ENCODE data around the gene SCN5A. TPM values are rescaled to one million over a fixed set of nuclear protein-coding genes. Genes with fewer than 3 reads are reported as not detected.

Gene SCN5A
- total and polyA plus RNA-seq, 2 of the 8 experiments (the other 6 are each of a cell fraction or from before 2014, with no cell fraction given), result 4.8 to 11.4 TPM

- TF ChIP-seq JUND (IDR thresholded peaks at IDR 0.05; ENCODE audit: low read length) (0 out of 2 replicates have a peak, but pooled peaks have one; percentile 19), CREB1 (IDR thresholded peaks at IDR 0.05) (no peak), NRF1 (IDR thresholded peaks at IDR 0.05; ENCODE audit: low read depth, low read length) (no peak), NANOG (IDR thresholded peaks at IDR 0.05; ENCODE audit: insufficient read depth, low read depth, low read length, poor library complexity, severe bottlenecking) (no peak), FOSL1 (IDR thresholded peaks at IDR 0.05; ENCODE audit: insufficient read depth, low read depth, low read length) (no peak), HDAC2 (IDR thresholded peaks at IDR 0.05; ENCODE audit: borderline replicate concordance in 1 of 2, low read depth in 2 of 2, low read length in 2 of 2) (no peak), SP1 (IDR thresholded peaks at IDR 0.05; ENCODE audit: low read depth, low read length) (0 out of 2 replicates have a peak, but pooled peaks have one; percentile 55), MAFK (IDR thresholded peaks at IDR 0.05; ENCODE audit: low read depth, low read length) (no peak; the same call in 1 of the 2 replicates), SRF (IDR thresholded peaks at IDR 0.05; ENCODE audit: low read depth, low read length) (no peak), RBBP5 (IDR thresholded peaks at IDR 0.05; ENCODE audit: borderline replicate concordance, low read depth, low read length) (no peak), TBP (IDR thresholded peaks at IDR 0.05; ENCODE audit: low read depth, low read length) (no peak), KDM4A (IDR thresholded peaks at IDR 0.05; ENCODE audit: low read depth, low read length, severe bottlenecking) (no peak), CBX8 (IDR thresholded peaks at IDR 0.05; ENCODE audit: borderline replicate concordance, low read depth, low read length) (no peak), KDM1A (IDR thresholded peaks at IDR 0.05; ENCODE audit: borderline replicate concordance, low read length) (no peak), RNF2 (IDR thresholded peaks at IDR 0.05; ENCODE audit: borderline replicate concordance, low read depth, low read length, missing control alignments, poor library complexity, severe bottlenecking) (no peak), SIN3A (conservative IDR thresholded peaks at IDR 0.05 in 1 of 2, IDR thresholded peaks at IDR 0.05 in 1 of 2; ENCODE audit: low read depth in 1 of 2, low read length in 2 of 2) (no peak), E2F6 (IDR thresholded peaks at IDR 0.05) (no peak), TCF12 (IDR thresholded peaks at IDR 0.05; ENCODE audit: low read depth, low read length) (no peak), YY1 (IDR thresholded peaks at IDR 0.05; ENCODE audit: low read depth, low read length) (no peak), CBX5 (IDR thresholded peaks at IDR 0.05; ENCODE audit: low read depth, low read length) (no peak), TEAD4 (IDR thresholded peaks at IDR 0.05; ENCODE audit: low read depth, low read length) (peak; percentile 90), RXRA (IDR thresholded peaks at IDR 0.05; ENCODE audit: insufficient read depth, low read depth, low read length) (no peak), TAF7 (optimal IDR thresholded peaks at IDR 0.05; ENCODE audit: borderline replicate concordance, low read depth, low read length) (no peak)
Observed at GRCh38 chr3:38662544-38662943, 13.1 kb upstream of the SCN5A start (continued).
